Measurements from ENCODE around the gene SMIM14.

The SMIM14 gene

GRCh38 chr4:39571054-39571453 lies 67.6 kb downstream of the SMIM14 start:
- peaks cover 2% of the 10 kb centered on the region; the same call in 1 of the 2 replicates for H4K20me1 ChIP-seq (ENCODE audit: low read depth, low read length)
- no peak for TF ChIP-seq CTCF (IDR thresholded peaks at IDR 0.05; ENCODE audit: insufficient read depth, low read length, poor library complexity, severe bottlenecking)
- no peak for TF ChIP-seq EZH2phosphoT487 (conservative IDR thresholded peaks at IDR 0.05; ENCODE audit: low read length)
- H3K4me3 ChIP-seq (ENCODE audit: insufficient read depth, low read length, poor library complexity, severe bottlenecking) = no peak overlapping the region
- H2AFZ ChIP-seq (ENCODE audit: low read depth, low read length, severe bottlenecking) = no peak overlapping the region
- H3F3A ChIP-seq (ENCODE audit: insufficient read depth) = peaks cover 46% of the 10 kb centered on the region
- peaks cover 54% of the 10 kb centered on the region for H3K79me2 ChIP-seq (ENCODE audit: insufficient read depth, low read length)
- peaks cover 43% of the 10 kb centered on the region; the same call in 1 of the 2 replicates for H3K36me3 ChIP-seq (ENCODE audit: low read length)
- H3K9me3 ChIP-seq (ENCODE audit: insufficient read depth, low read length) = no peaks in the 10 kb centered on the region
- H3K4me2 ChIP-seq (ENCODE audit: low read depth, low read length, poor library complexity, severe bottlenecking) = no peak overlapping the region
- H3K9ac ChIP-seq (ENCODE audit: low read length) = no peak overlapping the region
- no peak overlapping the region for H3K27ac ChIP-seq (ENCODE audit: low read depth, low read length)
- H3K9me2 ChIP-seq (replicated peaks; ENCODE audit: insufficient read depth, low read length) = no peaks in the 10 kb centered on the region
- no peaks in the 10 kb centered on the region for H3K27me3 ChIP-seq (ENCODE audit: low read length)

- H3K27ac ChIP-seq (ENCODE audit: low read depth, low read length) = 0 out of 2 replicates have a peak overlapping the region, but pooled peaks have one; percentile 14
- H3K4me2 ChIP-seq (ENCODE audit: low read depth, low read length, poor library complexity, severe bottlenecking) = peak overlapping the region; percentile 6
- no peak overlapping the region for H3K9ac ChIP-seq (ENCODE audit: low read length)
- no peak overlapping the region for H3K4me3 ChIP-seq (ENCODE audit: insufficient read depth, low read length, poor library complexity, severe bottlenecking)
- H3K36me3 ChIP-seq (ENCODE audit: low read length) = peaks cover 55% of the 10 kb centered on the region
- no peak overlapping the region for H2AFZ ChIP-seq (ENCODE audit: low read depth, low read length, severe bottlenecking)
- H3F3A ChIP-seq (ENCODE audit: insufficient read depth) = peaks cover 42% of the 10 kb centered on the region
- no peaks in the 10 kb centered on the region for H3K27me3 ChIP-seq (ENCODE audit: low read length)
- no peaks in the 10 kb centered on the region for H3K9me3 ChIP-seq (ENCODE audit: insufficient read depth, low read length)
- TF ChIP-seq EZH2phosphoT487 (conservative IDR thresholded peaks at IDR 0.05; ENCODE audit: low read length) (no peak), CTCF (IDR thresholded peaks at IDR 0.05; ENCODE audit: insufficient read depth, low read length, poor library complexity, severe bottlenecking) (no peak)
- H3K9me2 ChIP-seq (replicated peaks; ENCODE audit: insufficient read depth, low read length) = no peaks in the 10 kb centered on the region
- peaks cover 42% of the 10 kb centered on the region for H3K79me2 ChIP-seq (ENCODE audit: insufficient read depth, low read length)
- H4K20me1 ChIP-seq (ENCODE audit: low read depth, low read length) = peaks cover 2% of the 10 kb centered on the region; the same call in 1 of the 2 replicates
Measured at GRCh38 chr4:39569209-39569608, 69.5 kb downstream of the SMIM14 start.

- Histone ChIP-seq H3K9me2 (replicated peaks; ENCODE audit: insufficient read depth, low read length) (no peaks in the 10 kb centered on the region), H3F3A (ENCODE audit: insufficient read depth) (peaks cover 40% of the 10 kb centered on the region), H2AFZ (ENCODE audit: low read depth, low read length, severe bottlenecking) (no peak overlapping the region), H3K36me3 (ENCODE audit: low read length) (peaks cover 59% of the 10 kb centered on the region), H3K4me3 (ENCODE audit: insufficient read depth, low read length, poor library complexity, severe bottlenecking) (no peak overlapping the region), H3K79me2 (ENCODE audit: insufficient read depth, low read length) (peaks cover 41% of the 10 kb centered on the region), H3K9ac (ENCODE audit: low read length) (no peak overlapping the region), H3K27ac (ENCODE audit: low read depth, low read length) (0 out of 2 replicates have a peak overlapping the region, but pooled peaks have one; percentile 14), H4K20me1 (ENCODE audit: low read depth, low read length) (peaks cover under 1% of the 10 kb centered on the region; the same call in 1 of the 2 replicates), H3K27me3 (ENCODE audit: low read length) (no peaks in the 10 kb centered on the region), H3K9me3 (ENCODE audit: insufficient read depth, low read length) (no peaks in the 10 kb centered on the region), H3K4me2 (ENCODE audit: low read depth, low read length, poor library complexity, severe bottlenecking) (peak overlapping the region; percentile 6)
- TF ChIP-seq EZH2phosphoT487 (conservative IDR thresholded peaks at IDR 0.05; ENCODE audit: low read length) (no peak), CTCF (IDR thresholded peaks at IDR 0.05; ENCODE audit: insufficient read depth, low read length, poor library complexity, severe bottlenecking) (no peak)
Measured at GRCh38 chr4:39568805-39569204, 69.9 kb downstream of the SMIM14 start.
